ENCODE data around the gene ELOVL3. TPM values are rescaled to one million over a fixed set of nuclear protein-coding genes. Genes with fewer than 3 reads are reported as not detected.

ELOVL3 gene
- polyA plus RNA-seq, 2 donors: 0.02 TPM; not detected in 1

DNA sequence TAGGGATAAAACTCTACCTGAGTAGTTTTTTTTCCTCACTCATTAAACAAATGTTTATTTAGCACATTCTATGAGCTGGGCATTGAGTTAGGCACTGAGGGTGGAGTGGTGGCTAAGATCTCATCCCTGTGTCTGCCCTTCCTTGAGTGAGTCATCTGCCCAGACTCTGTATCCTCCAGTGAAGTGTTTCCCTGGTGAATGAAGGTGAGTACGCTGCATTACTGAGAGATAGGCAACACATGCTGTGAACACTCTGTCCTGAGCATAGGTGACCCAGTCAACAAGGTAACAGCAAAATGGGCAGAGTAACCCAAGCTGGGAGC is 9.5 kb downstream of the ELOVL3 start:
- H3K36me3 ChIP-seq (ENCODE audit: control insufficient read depth in 2 of 2, insufficient read depth in 2 of 2, low read length in 1 of 2): no peaks in the 10 kb centered on the region
- H3K4me1 ChIP-seq (ENCODE audit: control insufficient read depth in 2 of 2, insufficient read depth in 2 of 2, low read length in 1 of 2): peaks cover 10 to 15% of the 10 kb centered on the region in 2 donors
- H3K4me3 ChIP-seq (ENCODE audit: low read depth in 1 of 2, low read length in 2 of 2): no peak overlapping the region
- 73 to 85% methylated on average over 1 of the region's 1 CpG for WGBS, 2 donors
- peaks cover 5 to 8% of the 10 kb centered on the region in 2 donors for H3K27me3 ChIP-seq (ENCODE audit: control insufficient read depth in 1 of 2, insufficient read depth in 2 of 2, low read length in 2 of 2)
- no peak overlapping the region for H3K27ac ChIP-seq (ENCODE audit: low read depth in 2 of 2, low read length in 1 of 2)
- no peaks in the 10 kb centered on the region for H3K9me3 ChIP-seq (ENCODE audit: control insufficient read depth in 2 of 2, insufficient read depth in 1 of 2, low read depth in 1 of 2, low read length in 1 of 2)

DNA sequence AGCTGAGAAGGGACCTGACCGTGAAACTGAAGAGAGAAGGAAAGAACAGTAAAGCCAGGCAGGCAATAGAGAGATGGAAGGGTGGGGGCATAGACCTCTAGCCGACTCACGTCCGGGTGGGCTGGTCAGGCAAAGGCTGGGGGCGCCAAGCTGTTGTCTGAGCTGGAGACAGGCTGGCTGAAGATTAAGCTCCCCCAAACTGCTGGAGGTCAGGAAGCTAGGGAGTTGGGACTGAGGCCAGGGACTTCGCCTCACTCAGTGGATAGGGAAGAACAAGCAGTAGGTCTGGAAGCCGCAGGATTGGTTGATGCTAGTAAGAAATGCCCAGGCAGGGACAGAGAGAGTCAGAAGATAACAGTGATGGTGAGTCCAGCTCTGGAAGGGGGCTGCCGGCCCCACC is 9.9 kb downstream of the ELOVL3 start:
- Histone ChIP-seq H3K4me1 (ENCODE audit: control insufficient read depth in 2 of 2, insufficient read depth in 2 of 2, low read length in 1 of 2) (peaks cover 11 to 15% of the 10 kb centered on the region in 2 donors), H3K27me3 (ENCODE audit: control insufficient read depth in 1 of 2, insufficient read depth in 2 of 2, low read length in 2 of 2) (peaks cover 4 to 5% of the 10 kb centered on the region in 2 donors), H3K27ac (ENCODE audit: low read depth in 2 of 2, low read length in 1 of 2) (no peak overlapping the region), H3K4me3 (ENCODE audit: low read depth in 1 of 2, low read length in 2 of 2) (no peak overlapping the region), H3K9me3 (ENCODE audit: control insufficient read depth in 2 of 2, insufficient read depth in 1 of 2, low read depth in 1 of 2, low read length in 1 of 2) (no peaks in the 10 kb centered on the region), H3K36me3 (ENCODE audit: control insufficient read depth in 2 of 2, insufficient read depth in 2 of 2, low read length in 1 of 2) (no peaks in the 10 kb centered on the region)
- WGBS, 2 donors: 67 to 71% methylated on average over 8 of the region's 8 CpGs

DNA sequence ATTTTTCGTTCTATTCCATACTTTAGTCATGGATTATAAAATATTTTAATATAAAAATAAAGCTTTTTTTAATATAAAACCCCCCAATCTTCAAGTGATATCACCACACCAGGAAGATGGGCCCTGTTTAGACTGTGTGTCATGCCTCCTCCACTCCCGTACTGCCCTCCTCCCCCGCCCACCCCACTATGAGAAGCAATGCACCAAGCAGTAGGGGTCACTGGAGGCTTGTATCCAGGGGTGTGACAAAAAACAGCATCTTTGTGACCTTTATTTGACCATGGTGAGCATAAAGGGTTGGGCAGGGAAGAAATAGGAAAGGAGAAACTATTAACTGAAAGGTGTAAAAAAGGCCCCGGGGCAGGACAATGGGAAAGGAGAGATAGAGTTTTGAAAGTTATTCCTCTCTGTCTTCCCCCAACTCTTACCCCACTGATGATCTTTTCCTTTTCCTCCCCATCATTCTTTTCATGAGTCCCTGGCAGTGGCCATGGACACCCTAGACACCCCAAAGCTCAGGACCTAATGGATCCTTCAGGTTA is 11.7 kb downstream of the ELOVL3 start:
- Histone ChIP-seq H3K4me1 (ENCODE audit: control insufficient read depth in 2 of 2, insufficient read depth in 2 of 2, low read length in 1 of 2) (peaks cover 8 to 9% of the 10 kb centered on the region in 2 donors), H3K4me3 (ENCODE audit: low read depth in 1 of 2, low read length in 2 of 2) (no peak overlapping the region), H3K36me3 (ENCODE audit: control insufficient read depth in 2 of 2, insufficient read depth in 2 of 2, low read length in 1 of 2) (no peaks in the 10 kb centered on the region), H3K27me3 (ENCODE audit: control insufficient read depth in 1 of 2, insufficient read depth in 2 of 2, low read length in 2 of 2) (peaks cover 0 to 5% of the 10 kb centered on the region in 2 donors), H3K9me3 (ENCODE audit: control insufficient read depth in 2 of 2, insufficient read depth in 1 of 2, low read depth in 1 of 2, low read length in 1 of 2) (no peaks in the 10 kb centered on the region), H3K27ac (ENCODE audit: low read depth in 2 of 2, low read length in 1 of 2) (no peak overlapping the region)
- 58 to 82% methylated on average over 4 of the region's 4 CpGs for WGBS, 2 donors

DNA sequence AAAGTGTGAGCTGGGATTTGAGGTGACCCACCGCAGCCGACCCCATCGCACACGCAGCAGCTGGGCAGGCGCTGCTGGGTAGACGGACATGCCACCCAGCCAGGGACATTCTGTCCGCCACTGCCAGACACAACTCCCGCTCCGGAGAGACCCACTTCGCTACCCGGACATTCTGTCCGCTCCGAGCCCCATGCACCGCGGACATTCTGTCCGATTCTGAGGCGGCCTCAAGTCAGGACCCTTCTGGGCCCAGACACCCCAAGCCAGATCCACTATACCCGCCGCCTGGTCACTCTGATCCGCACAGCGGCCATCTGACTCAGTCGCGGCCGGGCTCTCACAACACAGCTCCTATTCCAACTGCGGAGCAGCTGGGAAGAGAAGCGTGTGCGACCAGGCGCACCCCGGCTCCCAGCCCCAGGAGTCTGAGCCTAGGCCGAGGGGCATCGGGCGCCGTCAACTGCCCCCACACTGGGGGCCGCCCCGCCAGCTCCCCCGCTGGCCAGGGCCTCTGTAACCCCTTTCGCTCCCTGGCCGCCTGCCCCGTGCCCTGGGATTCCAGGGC is 14.4 kb downstream of the ELOVL3 start:
- Histone ChIP-seq H3K4me3 (ENCODE audit: low read depth in 1 of 2, low read length in 2 of 2) (peak overlapping the region in 1 of 2 donors; percentile 53), H3K9me3 (ENCODE audit: control insufficient read depth in 2 of 2, insufficient read depth in 1 of 2, low read depth in 1 of 2, low read length in 1 of 2) (no peaks in the 10 kb centered on the region), H3K27ac (ENCODE audit: low read depth in 2 of 2, low read length in 1 of 2) (no peak overlapping the region), H3K36me3 (ENCODE audit: control insufficient read depth in 2 of 2, insufficient read depth in 2 of 2, low read length in 1 of 2) (no peaks in the 10 kb centered on the region), H3K27me3 (ENCODE audit: control insufficient read depth in 1 of 2, insufficient read depth in 2 of 2, low read length in 2 of 2) (no peaks in the 10 kb centered on the region), H3K4me1 (ENCODE audit: control insufficient read depth in 2 of 2, insufficient read depth in 2 of 2, low read length in 1 of 2) (peaks cover 9 to 12% of the 10 kb centered on the region in 2 donors)
- 33 to 34% methylated on average over 35 to 39 of the region's 39 CpGs for WGBS, 2 donors

DNA sequence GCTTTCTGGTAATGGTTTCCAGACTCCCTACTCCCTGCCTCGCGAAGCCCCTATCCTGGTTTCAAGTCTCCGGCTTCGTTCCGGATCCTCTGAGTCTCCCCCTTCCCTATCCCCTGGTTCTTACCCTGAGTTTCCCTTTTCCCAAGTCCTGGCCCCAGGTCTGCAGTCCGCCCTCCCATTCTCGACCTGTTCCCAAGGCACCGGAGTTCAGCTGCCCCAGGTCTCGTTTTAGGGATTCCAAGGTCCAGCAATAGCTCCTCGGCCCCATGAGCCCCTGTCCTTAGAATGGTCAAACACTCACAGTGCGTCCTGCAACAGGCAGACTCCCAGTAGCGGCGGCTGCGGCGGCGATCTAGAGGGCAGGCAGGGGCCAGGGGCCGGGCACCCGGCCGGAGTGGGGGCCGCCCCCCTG is 14.9 kb downstream of the ELOVL3 start:
- 4% methylated on average over 17 to 20 of the region's 20 CpGs for WGBS, 2 donors
- Histone ChIP-seq H3K9me3 (ENCODE audit: control insufficient read depth in 2 of 2, insufficient read depth in 1 of 2, low read depth in 1 of 2, low read length in 1 of 2) (no peaks in the 10 kb centered on the region), H3K27ac (ENCODE audit: low read depth in 2 of 2, low read length in 1 of 2) (no peak overlapping the region), H3K4me1 (ENCODE audit: control insufficient read depth in 2 of 2, insufficient read depth in 2 of 2, low read length in 1 of 2) (peaks cover 9 to 12% of the 10 kb centered on the region in 2 donors), H3K27me3 (ENCODE audit: control insufficient read depth in 1 of 2, insufficient read depth in 2 of 2, low read length in 2 of 2) (no peaks in the 10 kb centered on the region), H3K36me3 (ENCODE audit: control insufficient read depth in 2 of 2, insufficient read depth in 2 of 2, low read length in 1 of 2) (no peaks in the 10 kb centered on the region), H3K4me3 (ENCODE audit: low read depth in 1 of 2, low read length in 2 of 2) (peak overlapping the region; percentile 53 to 56)

DNA sequence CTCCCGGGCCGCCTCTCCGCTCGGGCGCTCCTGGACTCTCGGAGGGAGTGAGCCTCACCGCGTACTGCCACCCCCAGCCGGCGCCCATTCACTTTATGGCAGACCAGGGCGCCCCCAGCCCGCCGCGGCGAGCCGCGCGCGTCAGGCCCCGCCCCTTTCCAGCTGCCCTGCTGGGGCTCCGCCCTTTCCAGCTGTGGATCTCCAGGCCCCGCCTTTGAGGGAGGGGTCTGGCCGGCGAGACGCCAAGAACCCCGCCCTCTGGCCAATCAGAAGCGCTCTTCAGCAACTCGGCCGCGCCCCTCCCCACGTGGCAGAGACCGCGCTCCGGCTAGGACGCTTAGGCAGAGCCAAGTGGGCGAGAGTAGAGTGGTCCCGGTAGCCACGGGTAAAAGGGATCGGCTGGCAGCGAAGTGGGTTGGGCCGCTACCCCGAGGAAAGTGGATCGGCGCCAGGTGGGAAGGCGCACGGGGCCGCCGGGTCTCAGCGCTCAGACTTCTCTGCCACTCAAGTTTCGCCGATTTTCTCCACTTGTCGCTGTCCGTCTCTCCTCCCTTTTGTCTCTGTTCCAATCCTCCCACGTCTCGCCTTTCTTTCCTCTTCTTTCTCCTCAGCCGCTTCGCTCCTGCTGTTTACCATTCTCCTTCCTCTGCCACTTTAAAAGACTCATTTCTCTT is 15.5 kb downstream of the ELOVL3 start, which contains the start of gene PITX3:
Gene PITX3 (minus strand): TSS at position 69 of the 674 bp plus-strand sequence. CDS start 9,432 bp downstream, outside the sequence.
- WGBS, 2 donors: 0 to 2% methylated on average over 37 to 57 of the region's 57 CpGs
- Histone ChIP-seq H3K36me3 (ENCODE audit: control insufficient read depth in 2 of 2, insufficient read depth in 2 of 2, low read length in 1 of 2) (no peaks in the 10 kb centered on the region), H3K4me3 (ENCODE audit: low read depth in 1 of 2, low read length in 2 of 2) (peak within 1 kb of the TSS; percentile 53 to 56), H3K27ac (ENCODE audit: low read depth in 2 of 2, low read length in 1 of 2) (no peak within 1 kb of the TSS), H3K9me3 (ENCODE audit: control insufficient read depth in 2 of 2, insufficient read depth in 1 of 2, low read depth in 1 of 2, low read length in 1 of 2) (no peaks in the 10 kb centered on the region), H3K27me3 (ENCODE audit: control insufficient read depth in 1 of 2, insufficient read depth in 2 of 2, low read length in 2 of 2) (no peaks in the 10 kb centered on the region), H3K4me1 (ENCODE audit: control insufficient read depth in 2 of 2, insufficient read depth in 2 of 2, low read length in 1 of 2) (peaks cover 9 to 12% of the 10 kb centered on the region in 2 donors)

DNA sequence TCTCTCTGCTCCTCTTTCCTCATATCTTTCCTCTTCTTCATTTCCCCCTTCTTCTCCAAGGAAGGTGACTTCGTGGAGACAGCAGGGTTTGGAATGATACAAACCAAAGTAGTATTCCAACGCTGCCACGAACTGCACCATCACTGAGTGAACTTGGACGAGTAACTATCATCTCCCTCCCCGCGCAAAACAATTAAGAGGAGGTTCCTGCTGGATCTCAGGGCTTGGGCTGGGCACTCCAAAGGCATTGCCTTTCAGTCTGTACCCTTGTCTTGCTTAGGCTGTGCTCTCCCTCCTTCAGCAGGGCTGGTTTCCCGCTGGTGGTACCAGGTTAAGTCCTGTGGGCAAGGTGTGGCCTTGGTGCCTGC is 16.0 kb downstream of the ELOVL3 start:
- no peaks in the 10 kb centered on the region for H3K9me3 ChIP-seq (ENCODE audit: control insufficient read depth in 2 of 2, insufficient read depth in 1 of 2, low read depth in 1 of 2, low read length in 1 of 2)
- peaks cover 9 to 12% of the 10 kb centered on the region in 2 donors for H3K4me1 ChIP-seq (ENCODE audit: control insufficient read depth in 2 of 2, insufficient read depth in 2 of 2, low read length in 1 of 2)
- H3K27ac ChIP-seq (ENCODE audit: low read depth in 2 of 2, low read length in 1 of 2): no peak overlapping the region
- 20 to 32% methylated on average over 7 of the region's 7 CpGs for WGBS, 2 donors
- no peaks in the 10 kb centered on the region for H3K36me3 ChIP-seq (ENCODE audit: control insufficient read depth in 2 of 2, insufficient read depth in 2 of 2, low read length in 1 of 2)
- peak overlapping the region; percentile 53 to 56 for H3K4me3 ChIP-seq (ENCODE audit: low read depth in 1 of 2, low read length in 2 of 2)
- no peaks in the 10 kb centered on the region for H3K27me3 ChIP-seq (ENCODE audit: control insufficient read depth in 1 of 2, insufficient read depth in 2 of 2, low read length in 2 of 2)

DNA sequence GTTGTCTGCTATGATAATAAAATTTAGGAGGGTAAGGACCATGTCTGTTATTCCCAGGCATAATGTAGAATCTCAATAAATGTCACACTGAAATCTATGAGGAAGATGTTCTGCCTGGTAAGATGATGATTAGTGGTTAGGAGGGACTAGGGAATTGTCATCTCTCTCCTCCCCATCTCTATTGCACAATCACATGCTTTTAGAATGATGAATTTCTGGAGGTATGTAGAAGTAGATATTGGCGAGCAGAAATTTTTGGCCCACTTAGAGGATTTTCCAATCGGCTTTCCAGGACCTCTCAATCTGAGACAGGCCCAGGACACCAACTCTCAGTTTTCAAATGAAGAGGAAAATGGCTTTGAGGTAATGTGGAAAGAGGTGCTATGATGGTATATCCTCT is 17.2 kb downstream of the ELOVL3 start:
- no peaks in the 10 kb centered on the region for H3K27me3 ChIP-seq (ENCODE audit: control insufficient read depth in 1 of 2, insufficient read depth in 2 of 2, low read length in 2 of 2)
- H3K4me3 ChIP-seq (ENCODE audit: low read depth in 1 of 2, low read length in 2 of 2): no peak overlapping the region
- no peaks in the 10 kb centered on the region for H3K36me3 ChIP-seq (ENCODE audit: control insufficient read depth in 2 of 2, insufficient read depth in 2 of 2, low read length in 1 of 2)
- H3K4me1 ChIP-seq (ENCODE audit: control insufficient read depth in 2 of 2, insufficient read depth in 2 of 2, low read length in 1 of 2): peaks cover 9 to 12% of the 10 kb centered on the region in 2 donors
- H3K9me3 ChIP-seq (ENCODE audit: control insufficient read depth in 2 of 2, insufficient read depth in 1 of 2, low read depth in 1 of 2, low read length in 1 of 2): no peaks in the 10 kb centered on the region
- WGBS, 2 donors: 59 to 70% methylated on average over 2 of the region's 2 CpGs
- no peak overlapping the region for H3K27ac ChIP-seq (ENCODE audit: low read depth in 2 of 2, low read length in 1 of 2)

DNA sequence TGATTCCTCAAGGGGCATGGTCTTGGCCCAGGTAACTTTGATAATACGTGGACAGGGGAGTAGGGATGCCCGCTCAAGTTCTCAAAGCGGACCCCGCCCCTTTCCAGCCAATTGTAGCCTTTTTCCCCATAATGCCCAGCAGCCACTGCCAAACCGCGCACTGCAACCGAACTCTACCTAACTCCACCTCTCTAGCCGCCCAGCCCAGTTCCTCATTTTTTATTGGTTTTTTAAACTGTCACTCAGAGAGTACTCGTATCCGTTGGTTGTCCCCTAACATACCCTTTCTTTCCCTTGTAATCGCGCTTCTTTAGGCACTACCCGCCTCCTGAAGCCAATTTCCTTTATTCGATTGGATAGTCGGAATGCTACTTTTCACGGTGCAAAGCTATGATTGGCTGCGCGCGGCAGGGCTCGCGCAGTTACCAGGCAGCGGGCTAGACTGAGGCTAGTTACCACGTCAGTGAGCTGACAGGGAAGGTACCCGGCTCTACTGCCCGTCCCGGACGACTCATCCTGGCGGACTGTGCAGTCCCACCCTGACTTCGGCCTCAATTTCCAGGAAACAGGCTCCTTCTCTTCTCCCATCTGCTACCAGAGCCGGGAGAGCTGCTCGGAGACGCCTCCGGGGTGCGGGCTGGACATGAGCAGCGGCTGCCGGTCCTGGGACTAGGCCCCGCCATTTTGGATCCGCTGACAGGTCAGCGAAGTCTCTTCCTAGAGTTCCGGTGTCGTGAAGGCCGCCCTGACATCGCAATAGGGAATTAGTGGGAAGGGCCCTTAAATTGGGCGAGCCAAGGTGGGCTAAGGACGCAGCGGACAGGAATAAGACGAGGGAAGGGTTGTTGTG is 19.2 kb downstream of the ELOVL3 start, which contains the start of gene GBF1:
Gene GBF1 (plus strand): TSS at position 451 of the 850 bp plus-strand sequence. CDS start 13,407 bp downstream, outside the sequence.
- no peaks in the 10 kb centered on the region for H3K36me3 ChIP-seq (ENCODE audit: control insufficient read depth in 2 of 2, insufficient read depth in 2 of 2, low read length in 1 of 2)
- no peaks in the 10 kb centered on the region for H3K9me3 ChIP-seq (ENCODE audit: control insufficient read depth in 2 of 2, insufficient read depth in 1 of 2, low read depth in 1 of 2, low read length in 1 of 2)
- no peaks in the 10 kb centered on the region for H3K27me3 ChIP-seq (ENCODE audit: control insufficient read depth in 1 of 2, insufficient read depth in 2 of 2, low read length in 2 of 2)
- H3K4me1 ChIP-seq (ENCODE audit: control insufficient read depth in 2 of 2, insufficient read depth in 2 of 2, low read length in 1 of 2): peaks cover 9 to 12% of the 10 kb centered on the region in 2 donors
- peak within 1 kb of the TSS; percentile 91 to 93 for H3K27ac ChIP-seq (ENCODE audit: low read depth in 2 of 2, low read length in 1 of 2)
- H3K4me3 ChIP-seq (ENCODE audit: low read depth in 1 of 2, low read length in 2 of 2): peak within 1 kb of the TSS; percentile 89 to 91
- WGBS, 2 donors: 0% methylated on average over 47 of the region's 47 CpGs

All from esophagus (tissue), 2 donors.